SK-N-SH treated with all-trans-retinoic acid at 6 μM for 48 hours (cell line): ENCODE measurements around the gene LPCAT3.

Source experiments
- ATAC-seq: fragments of 200-7000 bp; cut with Tn5 transposase; 3 replicates; pipeline ENCODE4 v1.9.1; 2020; ENCODE audit warnings: mild to moderate bottlenecking, moderate library complexity
- ARNTL ChIP-seq: fragments of 450-650 bp; formaldehyde crosslinking; IDR thresholded peaks from 2 replicates; pipeline ENCODE4 v1.5.0; 2020; ENCODE audit warnings: low read depth, mild to moderate bottlenecking, moderate library complexity, borderline replicate concordance
- BACH2 ChIP-seq: fragments of 250-450 bp; sonication (Bioruptor Pico); IDR thresholded peaks from 2 replicates; pipeline ENCODE4 v1.9.0; 2021; ENCODE audit warnings: mild to moderate bottlenecking, borderline replicate concordance
- CREB5 ChIP-seq: fragments of 250-450 bp; sonication (Bioruptor Pico); IDR thresholded peaks from 2 replicates; pipeline ENCODE4 v1.5.1; 2020; ENCODE audit warnings: low read depth, mild to moderate bottlenecking, moderate library complexity
- CSDC2 ChIP-seq: fragments of 250-450 bp; sonication (Bioruptor Pico); IDR thresholded peaks from 2 replicates; pipeline ENCODE4 v1.5.0; 2020; ENCODE audit warnings: mild to moderate bottlenecking, moderate library complexity
- CSRNP3 ChIP-seq: fragments of 250-450 bp; sonication (Bioruptor Pico); IDR thresholded peaks from 2 replicates; pipeline ENCODE4 v1.5.1; 2021; ENCODE audit warnings: mild to moderate bottlenecking, moderate library complexity
- ESRRG ChIP-seq: fragments of 250-450 bp; sonication (Bioruptor Pico); IDR thresholded peaks from 2 replicates; pipeline ENCODE4 v1.6.1; 2021; ENCODE audit warnings: mild to moderate bottlenecking
- GLIS3 ChIP-seq: fragments of 250-450 bp; sonication (Bioruptor Pico); IDR thresholded peaks from 2 replicates; pipeline ENCODE4 v1.5.0; 2020; ENCODE audit warnings: mild to moderate bottlenecking, moderate library complexity
- ISL1 ChIP-seq: fragments of 250-450 bp; sonication (Bioruptor Pico); IDR thresholded peaks from 2 replicates; pipeline ENCODE4 v2.1.2; 2022; ENCODE audit warnings: mild to moderate bottlenecking, moderate library complexity
- OSR1 ChIP-seq: fragments of 250-450 bp; sonication (Bioruptor Pico); IDR thresholded peaks from 2 replicates; pipeline ENCODE4 v1.8.0; 2022; ENCODE audit warnings: moderate library complexity, mild to moderate bottlenecking, inconsistent platforms
- PATZ1 ChIP-seq: fragments of 250-450 bp; sonication (Bioruptor Pico); IDR thresholded peaks from 2 replicates; pipeline ENCODE4 v1.8.0; 2020; ENCODE audit warnings: mild to moderate bottlenecking, moderate library complexity, borderline replicate concordance
- POU6F1 ChIP-seq: fragments of 250-450 bp; sonication (Bioruptor Pico); IDR thresholded peaks from 2 replicates; pipeline ENCODE4 v1.8.0; 2021; ENCODE audit warnings: low read depth, mild to moderate bottlenecking, moderate library complexity, borderline replicate concordance
- PPARA ChIP-seq: fragments of 250-450 bp; sonication (Bioruptor Pico); IDR thresholded peaks from 2 replicates; pipeline ENCODE4 v1.5.0; 2020; ENCODE audit warnings: mild to moderate bottlenecking, borderline replicate concordance
- RARB ChIP-seq: fragments of 250-450 bp; sonication (Bioruptor Pico); IDR thresholded peaks from 2 replicates; pipeline ENCODE4 v1.8.0; 2021; ENCODE audit warnings: mild to moderate bottlenecking, moderate library complexity
- SNAI2 ChIP-seq: fragments of 250-450 bp; sonication (Bioruptor Pico); IDR thresholded peaks from 2 replicates; pipeline ENCODE4 v1.5.0; 2020; ENCODE audit warnings: mild to moderate bottlenecking, moderate library complexity
- TCF4 ChIP-seq: fragments of 250-450 bp; sonication (Bioruptor Pico); IDR thresholded peaks from 2 replicates; pipeline ENCODE4 v1.8.0; 2021; ENCODE audit warnings: mild to moderate bottlenecking, moderate library complexity, borderline replicate concordance
- TOX ChIP-seq: fragments of 250-450 bp; sonication (Bioruptor Pico); IDR thresholded peaks from 2 replicates; pipeline ENCODE4 v1.8.0; 2021; ENCODE audit warnings: mild to moderate bottlenecking, moderate library complexity, borderline replicate concordance
- TSHZ2 ChIP-seq: fragments of 250-450 bp; sonication (Bioruptor Pico); IDR thresholded peaks from 2 replicates; pipeline ENCODE4 v1.5.0; 2020; ENCODE audit warnings: mild to moderate bottlenecking, moderate library complexity
- ZC3H10 ChIP-seq: fragments of 250-450 bp; sonication (Bioruptor Pico); IDR thresholded peaks from 2 replicates; pipeline ENCODE4 v1.5.1; 2021; ENCODE audit warnings: mild to moderate bottlenecking, moderate library complexity
- ZFP3 ChIP-seq: fragments of 250-450 bp; sonication (Bioruptor Pico); IDR thresholded peaks from 2 replicates; pipeline ENCODE4 v1.5.0; 2020; ENCODE audit warnings: mild to moderate bottlenecking, moderate library complexity
- ZFP30 ChIP-seq: fragments of 450-650 bp; formaldehyde crosslinking; IDR thresholded peaks from 2 replicates; pipeline ENCODE4 v1.5.0; 2022; ENCODE audit warnings: mild to moderate bottlenecking, moderate library complexity
- ZNF565 ChIP-seq: fragments of 450-650 bp; formaldehyde crosslinking; conservative IDR thresholded peaks from 2 replicates; pipeline ENCODE4 v1.5.0; 2020; ENCODE audit warnings: low read depth, mild to moderate bottlenecking, moderate library complexity
- ZNF70 ChIP-seq: fragments of 450-650 bp; formaldehyde crosslinking; IDR thresholded peaks from 2 replicates; pipeline ENCODE4 v1.5.0; 2020; ENCODE audit warnings: mild to moderate bottlenecking, moderate library complexity

Gene LPCAT3

GRCh38 chr12:6934110-6934509, 84.2 kb downstream of the LPCAT3 start (continued):
- TF ChIP-seq GLIS3 (CRISPR knock-in tag) (no peak), OSR1 (CRISPR knock-in tag) (no peak), ARNTL (CRISPR knock-in tag) (no peak), CSRNP3 (CRISPR knock-in tag) (no peak), ZFP3 (CRISPR knock-in tag) (no peak)

GRCh38 chr12:6932766-6933165, 85.5 kb downstream of the LPCAT3 start:
- no peak for ATAC-seq
- TF ChIP-seq TOX (CRISPR knock-in tag) (no peak), ZC3H10 (no peak), GLIS3 (CRISPR knock-in tag) (no peak), PPARA (CRISPR knock-in tag) (no peak), CREB5 (CRISPR knock-in tag) (no peak), ZFP30 (no peak), CSDC2 (CRISPR knock-in tag) (no peak), BACH2 (CRISPR knock-in tag) (no peak), ZNF565 (CRISPR knock-in tag) (no peak), ISL1 (CRISPR knock-in tag) (no peak), TSHZ2 (CRISPR knock-in tag) (no peak), ZNF70 (CRISPR knock-in tag) (no peak), PATZ1 (CRISPR knock-in tag) (no peak), SNAI2 (no peak), CSRNP3 (CRISPR knock-in tag) (no peak), RARB (CRISPR knock-in tag) (no peak), ZFP3 (CRISPR knock-in tag) (no peak)

GRCh38 chr12:6929466-6930452, 88.5 kb downstream of the LPCAT3 start:
- ATAC-seq: no peak
- TF ChIP-seq POU6F1 (CRISPR knock-in tag) (no peak), TCF4 (CRISPR knock-in tag) (no peak), ESRRG (CRISPR knock-in tag) (no peak), TSHZ2 (CRISPR knock-in tag) (no peak), ZNF70 (CRISPR knock-in tag) (no peak), TOX (CRISPR knock-in tag) (no peak), CSRNP3 (CRISPR knock-in tag) (no peak)
